Stimulated activated CD8-positive, alpha-beta memory T cell treated with anti-CD3 and anti-CD28 coated beads, Interleukin-4, amount 100 ng/mL, for 24 hours (primary cell): Measurements from ENCODE around the gene IL6R.
"Not testable (repeated sequence)": the region's sequence is repeated elsewhere in the genome, so short reads cannot be mapped to it uniquely, and the experiment has no call there.

Experiments used
- DNase-seq: peaks from one replicate; pipeline ENCODE4 v3.0.0-alpha.2; 2020; ENCODE audit warnings: low read depth

Gene IL6R

GRCh38 chr1:154483941-154484803, 79.0 kb downstream of the IL6R start:
- DNase-seq = no peak

GRCh38 chr1:154485106-154485505, 80.0 kb downstream of the IL6R start:
- no peak for DNase-seq

- DNase-seq = no peak
Measured at GRCh38 chr1:154485910-154486496, 80.9 kb downstream of the IL6R start.

GRCh38 chr1:154486756-154487155, 81.6 kb downstream of the IL6R start:
- not testable (repeated sequence) for DNase-seq

DNA sequence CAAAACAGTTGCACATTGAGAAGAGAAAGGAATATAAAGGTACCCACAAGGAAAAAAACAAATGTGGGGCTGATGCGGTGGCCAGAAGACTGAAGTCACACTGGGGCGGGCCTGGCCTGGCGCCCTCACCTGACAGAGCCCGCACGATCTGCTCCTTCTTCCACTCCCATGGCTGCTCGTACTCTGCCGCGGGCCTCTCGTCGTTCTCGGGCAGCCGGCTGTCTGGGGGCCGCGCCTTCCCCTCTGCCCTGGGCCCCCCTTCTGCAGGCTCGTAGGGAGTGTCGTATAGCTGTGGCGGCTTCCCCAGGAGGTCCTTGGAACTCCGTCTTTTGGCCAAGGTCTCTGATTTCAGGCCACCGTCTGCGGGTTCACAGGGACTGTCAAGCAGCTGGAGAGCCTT, 83.8 kb downstream of the IL6R start:
- DNase-seq = no peak

- no peak for DNase-seq
Measured at GRCh38 chr1:154489695-154490274, 84.6 kb downstream of the IL6R start.

DNA sequence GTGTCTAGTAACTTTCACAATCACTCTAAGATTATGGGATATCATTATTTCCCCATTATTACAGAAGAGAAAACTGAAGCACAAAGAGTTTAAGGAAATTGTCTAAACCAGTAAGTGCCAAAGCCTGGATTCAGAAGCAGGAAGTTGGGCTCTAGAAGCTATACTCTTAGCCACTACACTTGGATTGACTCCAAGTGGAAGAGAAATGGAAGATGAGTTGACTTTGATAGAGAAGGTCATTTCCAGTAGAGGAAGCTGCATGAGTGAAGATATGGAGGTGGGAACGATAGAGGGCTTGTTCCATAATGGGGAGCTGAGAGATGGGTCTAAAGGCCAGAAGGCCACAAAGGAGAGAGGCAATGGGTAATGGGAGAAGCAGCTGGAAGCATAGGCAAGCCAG, 85.2 kb downstream of the IL6R start:
- no peak for DNase-seq

DNA sequence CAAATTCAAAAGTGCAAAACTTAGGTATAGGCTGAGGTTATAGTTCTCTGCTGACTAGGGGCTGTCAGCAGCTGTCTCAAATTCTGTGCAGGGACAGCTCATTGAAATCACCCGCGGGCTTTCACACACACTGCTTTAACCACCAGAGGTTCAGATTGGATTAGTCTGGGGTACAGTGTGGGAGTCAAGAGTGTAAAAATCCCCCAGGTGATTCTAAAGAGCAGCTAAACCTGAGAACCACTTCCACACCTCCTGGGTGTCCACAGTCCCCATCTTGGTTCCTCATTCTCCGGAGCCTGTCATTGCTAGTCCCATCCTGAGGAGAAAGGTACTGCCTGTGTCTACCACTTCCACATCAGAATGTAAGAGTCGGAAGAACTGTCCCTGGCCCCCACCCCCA, 87.0 kb downstream of the IL6R start:
- DNase-seq = no peak

- DNase-seq = no peak
Measured at GRCh38 chr1:154493276-154493675, 88.1 kb downstream of the IL6R start.

DNA sequence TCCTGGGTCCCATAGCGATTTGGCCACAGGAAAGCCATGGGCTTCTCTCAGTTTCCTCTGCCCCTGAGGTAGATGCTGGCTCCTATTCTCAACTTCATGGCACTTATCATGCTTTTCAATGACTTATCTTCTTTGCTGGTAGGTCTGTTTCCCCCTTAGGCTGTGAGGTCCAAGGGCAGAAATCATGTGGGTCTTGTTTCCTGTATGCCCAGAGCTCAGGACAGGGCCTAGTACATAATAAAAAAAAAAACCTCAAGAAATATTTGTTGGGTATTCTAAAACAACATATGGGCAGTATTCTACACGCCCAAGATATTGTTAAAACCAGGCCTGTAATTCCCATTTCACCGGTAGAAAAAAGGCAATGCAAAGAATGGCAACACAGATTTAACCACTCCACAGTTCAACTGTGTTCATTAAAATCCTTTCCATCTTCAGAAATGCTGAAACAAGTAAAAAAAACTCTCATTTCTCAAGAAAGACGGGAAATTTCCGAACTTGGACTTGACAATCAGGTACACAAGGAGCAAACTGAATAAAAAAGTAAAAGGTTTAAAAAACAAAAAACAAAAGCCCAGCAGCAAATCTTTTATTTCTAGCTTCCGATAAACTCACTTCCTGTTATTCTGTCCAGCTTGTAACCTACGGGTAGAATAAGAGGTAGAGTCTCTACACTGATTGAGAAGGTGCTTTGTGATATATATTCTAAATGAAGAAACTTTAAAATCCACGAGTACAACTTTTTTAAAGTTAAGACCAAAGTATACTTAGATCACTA, 90.5 kb downstream of the IL6R start:
- DNase-seq = no peak

DNA sequence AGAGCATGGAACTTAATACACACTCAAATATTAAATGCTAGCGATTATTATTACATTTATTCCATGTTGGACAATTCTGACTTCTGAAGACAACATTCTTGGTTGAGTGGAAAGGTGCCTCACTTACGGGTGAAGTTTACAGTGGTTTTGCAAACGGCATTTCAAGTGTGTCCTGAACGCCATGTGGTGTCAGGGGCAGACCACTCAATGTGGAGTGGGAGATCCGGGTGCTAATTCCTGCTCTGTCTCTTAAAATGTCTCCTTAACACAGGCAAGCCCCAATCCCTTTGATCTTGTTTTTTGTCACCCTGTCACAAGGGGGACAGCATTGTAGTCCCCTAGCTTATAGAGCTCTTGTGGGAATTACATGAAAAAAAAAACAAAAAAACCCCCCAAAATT, 91.2 kb downstream of the IL6R start:
- DNase-seq = no peak

DNA sequence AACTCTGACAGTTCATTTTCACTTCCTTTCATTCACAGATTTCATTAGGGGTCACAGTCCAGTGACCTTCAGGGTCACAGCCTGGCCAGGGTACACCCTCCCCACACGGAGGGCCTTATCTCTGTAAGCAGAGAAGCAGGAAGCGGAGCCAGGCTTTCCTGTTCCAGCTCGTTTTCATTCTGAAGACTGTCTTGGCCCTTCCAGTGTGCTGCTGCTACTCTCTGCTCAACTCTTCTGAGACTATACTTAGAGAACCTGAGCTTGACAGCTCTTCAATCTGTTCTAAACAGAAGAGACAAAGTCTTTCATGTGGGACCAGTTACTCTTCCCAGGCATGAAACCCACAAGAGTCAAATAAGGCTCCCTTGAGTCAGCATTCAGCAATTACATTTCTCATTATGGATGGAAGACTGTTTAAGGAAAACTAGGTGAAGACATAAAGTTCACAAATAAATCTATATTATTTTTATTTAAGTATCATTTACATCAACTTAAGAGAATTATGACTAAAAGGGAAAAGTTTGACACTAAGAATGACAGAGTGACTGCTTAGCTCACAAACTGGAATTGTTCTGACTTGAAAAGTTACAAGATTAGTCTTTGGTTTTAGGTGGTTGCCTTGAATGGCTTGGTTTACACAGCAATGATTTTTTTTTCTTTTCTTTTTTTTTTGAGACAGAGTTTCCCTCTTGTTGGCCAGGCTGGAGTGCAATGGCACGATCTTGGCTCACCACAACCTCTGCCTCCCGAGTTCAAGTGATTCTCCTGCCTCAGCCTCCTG, 92.1 kb downstream of the IL6R start:
- no peak for DNase-seq

DNA sequence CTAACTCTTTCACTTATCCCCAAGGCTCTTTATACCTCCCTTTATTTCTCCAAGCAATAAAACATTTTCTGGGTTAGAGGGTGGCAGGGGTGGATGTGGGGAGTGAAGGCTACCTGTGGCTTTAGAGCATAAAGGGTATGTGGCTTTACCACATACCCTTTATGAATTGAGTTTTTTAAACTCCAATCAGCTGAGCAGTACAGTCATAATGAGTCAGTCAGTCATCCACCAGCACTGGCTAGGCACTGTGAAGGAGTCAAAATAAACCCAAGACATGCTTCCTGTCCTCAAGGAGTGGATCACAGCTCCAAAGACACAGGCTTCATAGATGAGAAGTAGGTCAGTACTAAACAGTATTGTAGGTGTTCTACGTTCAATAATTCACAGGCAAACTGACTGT, 94.3 kb downstream of the IL6R start:
- DNase-seq = no peak

GRCh38 chr1:154500533-154500932, 95.4 kb downstream of the IL6R start:
- no peak for DNase-seq

GRCh38 chr1:154501423-154502065, 96.4 kb downstream of the IL6R start:
- no peak for DNase-seq

DNA sequence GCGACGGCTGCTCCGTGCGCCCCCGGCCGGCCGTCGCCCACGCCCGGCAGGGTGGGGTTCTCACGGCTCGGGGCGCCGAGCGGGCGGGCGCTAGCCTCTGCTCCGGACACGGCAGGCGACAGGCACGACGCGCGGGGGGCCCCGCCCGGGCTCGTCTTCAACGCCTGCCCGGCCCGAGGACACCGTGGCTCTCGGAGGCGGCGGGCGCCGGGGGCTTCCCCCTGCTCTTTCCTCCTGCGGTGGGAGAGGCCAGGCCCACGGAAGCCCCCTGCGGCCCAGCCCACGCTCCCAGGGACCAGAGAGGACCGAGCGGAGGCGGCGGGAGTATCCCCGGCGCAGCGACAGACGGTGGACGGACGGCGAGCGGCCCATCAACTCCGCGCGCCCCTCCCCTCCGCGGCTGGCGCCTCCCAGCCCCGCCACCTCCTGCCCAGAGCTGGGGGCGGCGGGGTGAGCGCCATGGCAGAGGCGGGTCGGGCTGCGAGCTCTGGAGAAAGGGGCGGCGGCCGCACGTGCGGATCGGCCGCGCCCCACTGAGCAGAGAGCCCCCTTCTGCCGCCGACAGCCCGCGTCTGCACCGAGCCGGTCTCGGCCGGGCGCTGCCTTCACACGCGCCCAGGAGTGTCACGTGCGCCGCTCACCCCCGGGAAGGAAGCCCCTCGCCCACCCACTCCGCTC, 97.1 kb downstream of the IL6R start, which contains the start of the genes SHE and TDRD10:
TSS of gene SHE (minus strand) at position 347 of the 678 bp plus-strand sequence. CDS start 386 bp downstream, outside the sequence.
TSS of gene TDRD10 (plus strand) at position 154 of the 678 bp plus-strand sequence. CDS start 4,685 bp downstream, outside the sequence.
- DNase-seq = no peak

DNA sequence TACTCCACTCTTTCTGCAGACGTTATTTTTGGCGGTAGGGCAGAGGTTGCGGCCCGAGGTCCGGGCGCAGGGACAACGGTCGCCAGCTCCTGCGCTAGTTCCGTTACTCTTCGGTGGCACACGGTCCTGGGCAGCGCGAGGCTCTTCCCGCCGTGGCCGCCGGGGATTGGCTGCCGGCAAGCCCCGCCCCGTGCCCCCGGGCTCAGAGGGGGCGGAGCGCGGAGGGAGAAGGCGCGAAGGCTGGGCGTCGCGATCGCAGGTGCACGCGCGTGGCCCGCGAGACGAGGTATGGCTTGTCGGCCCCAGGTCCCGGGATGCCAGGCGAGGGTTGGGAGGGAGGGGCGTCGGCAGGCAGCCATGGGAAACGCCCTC, 97.6 kb downstream of the IL6R start:
- no peak for DNase-seq

GRCh38 chr1:154503898-154504297, 98.8 kb downstream of the IL6R start:
- DNase-seq = no peak

DNA sequence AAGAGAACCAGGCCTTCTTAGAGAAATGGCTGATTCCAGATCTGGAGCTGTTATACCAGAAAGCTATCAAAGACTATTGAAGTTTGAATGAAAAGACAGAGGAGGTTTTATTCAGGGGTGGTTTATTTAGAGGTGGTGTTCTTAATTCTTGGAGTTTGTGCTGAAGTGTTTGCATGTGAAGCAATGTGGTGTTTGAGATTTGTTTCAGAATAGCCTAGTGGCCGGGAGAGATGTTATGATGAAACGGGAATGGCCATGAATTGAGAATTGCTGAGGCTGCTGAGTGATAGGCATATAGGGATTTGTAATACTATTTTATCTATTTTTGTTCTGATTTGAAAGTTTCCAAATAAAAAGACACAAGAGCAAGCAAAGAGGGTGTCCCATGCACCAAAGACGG, 107.6 kb downstream of the IL6R start:
- DNase-seq = no peak

GRCh38 chr1:154514066-154514553, 109.0 kb downstream of the IL6R start:
- DNase-seq = no peak
